NB4 (cell line): ENCODE measurements around the gene RBM33.

Experiments
- DNase-seq: peaks from one replicate; pipeline ENCODE4 v3.0.0; 2010; ENCODE audit warnings: low read depth
- H3K4me3 ChIP-seq: one replicate; pipeline ENCODE4 v1.5.1; 2011; ENCODE audit warnings: mild to moderate bottlenecking, low read depth, low read length, moderate library complexity
- MYC ChIP-seq: IDR thresholded peaks from 2 replicates; pipeline ENCODE4 v1.6.1; 2011; ENCODE audit warnings: low read depth, low read length
- POLR2A ChIP-seq: IDR thresholded peaks from 2 replicates; pipeline ENCODE4 v1.6.1; 2011; ENCODE audit warnings: mild to moderate bottlenecking; ENCODE audit not compliant: insufficient read length; ENCODE audit errors: extremely low read depth
- TF ChIP-seq, protein P1 (sequence below): IDR thresholded peaks from one replicate; pipeline ENCODE4 v1.5.1; 2012; ENCODE audit warnings: low read depth, low read length
- TF ChIP-seq, protein P2 (sequence below): IDR thresholded peaks from 2 replicates; pipeline ENCODE4 v1.6.1; 2011; ENCODE audit warnings: low read depth, low read length

Gene RBM33

DNA sequence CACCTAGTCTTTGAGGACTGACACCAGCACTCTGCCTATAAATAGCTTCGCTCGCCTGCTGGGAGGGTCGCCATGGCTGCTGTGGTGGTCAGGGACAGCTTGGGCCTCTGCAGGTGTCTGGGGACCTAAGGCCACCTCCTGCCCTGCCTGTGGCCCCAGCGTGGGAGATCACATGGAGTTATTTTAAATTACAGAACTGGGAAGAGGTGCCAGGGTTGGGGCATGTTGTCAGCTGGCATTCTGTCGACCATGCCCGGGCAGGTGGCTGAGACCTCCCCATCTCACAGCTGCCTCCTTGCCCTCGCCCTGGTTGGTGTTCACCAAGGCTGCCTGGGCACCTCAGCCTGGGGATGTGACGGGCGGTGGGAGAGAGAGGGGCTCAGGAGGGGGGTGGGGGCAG lies 149.7 kb downstream of the RBM33 start:
- H3K4me3 ChIP-seq = no peak overlapping the region
- no peak for DNase-seq
- TF ChIP-seq, protein P1, sequence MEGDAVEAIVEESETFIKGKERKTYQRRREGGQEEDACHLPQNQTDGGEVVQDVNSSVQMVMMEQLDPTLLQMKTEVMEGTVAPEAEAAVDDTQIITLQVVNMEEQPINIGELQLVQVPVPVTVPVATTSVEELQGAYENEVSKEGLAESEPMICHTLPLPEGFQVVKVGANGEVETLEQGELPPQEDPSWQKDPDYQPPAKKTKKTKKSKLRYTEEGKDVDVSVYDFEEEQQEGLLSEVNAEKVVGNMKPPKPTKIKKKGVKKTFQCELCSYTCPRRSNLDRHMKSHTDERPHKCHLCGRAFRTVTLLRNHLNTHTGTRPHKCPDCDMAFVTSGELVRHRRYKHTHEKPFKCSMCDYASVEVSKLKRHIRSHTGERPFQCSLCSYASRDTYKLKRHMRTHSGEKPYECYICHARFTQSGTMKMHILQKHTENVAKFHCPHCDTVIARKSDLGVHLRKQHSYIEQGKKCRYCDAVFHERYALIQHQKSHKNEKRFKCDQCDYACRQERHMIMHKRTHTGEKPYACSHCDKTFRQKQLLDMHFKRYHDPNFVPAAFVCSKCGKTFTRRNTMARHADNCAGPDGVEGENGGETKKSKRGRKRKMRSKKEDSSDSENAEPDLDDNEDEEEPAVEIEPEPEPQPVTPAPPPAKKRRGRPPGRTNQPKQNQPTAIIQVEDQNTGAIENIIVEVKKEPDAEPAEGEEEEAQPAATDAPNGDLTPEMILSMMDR = no peak
- TF ChIP-seq, protein P2, sequence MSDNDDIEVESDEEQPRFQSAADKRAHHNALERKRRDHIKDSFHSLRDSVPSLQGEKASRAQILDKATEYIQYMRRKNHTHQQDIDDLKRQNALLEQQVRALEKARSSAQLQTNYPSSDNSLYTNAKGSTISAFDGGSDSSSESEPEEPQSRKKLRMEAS = no peak
- TF ChIP-seq MYC (no peak), POLR2A (no peak)

DNA sequence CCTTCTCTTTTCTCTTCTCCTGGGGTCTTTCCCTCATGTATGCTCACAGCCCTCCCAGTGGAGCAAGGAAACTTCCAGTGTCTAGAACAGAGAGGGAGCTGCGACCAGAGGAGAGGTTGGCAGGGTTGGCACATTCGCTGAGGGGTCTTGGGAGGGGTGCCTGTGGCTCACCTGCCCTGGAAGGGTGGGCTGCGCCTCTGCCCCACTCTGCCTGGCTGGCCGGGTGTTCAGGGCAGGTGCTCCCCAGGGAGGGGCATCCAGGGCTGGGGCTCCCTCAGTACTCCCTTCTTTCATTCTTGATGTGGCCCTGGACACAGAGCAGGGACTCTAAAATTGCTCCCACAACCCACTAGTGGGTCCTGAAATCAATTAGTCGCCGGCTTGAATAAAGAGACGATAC lies 150.9 kb downstream of the RBM33 start:
- no peak for DNase-seq
- TF ChIP-seq, protein P1 = no peak

DNA sequence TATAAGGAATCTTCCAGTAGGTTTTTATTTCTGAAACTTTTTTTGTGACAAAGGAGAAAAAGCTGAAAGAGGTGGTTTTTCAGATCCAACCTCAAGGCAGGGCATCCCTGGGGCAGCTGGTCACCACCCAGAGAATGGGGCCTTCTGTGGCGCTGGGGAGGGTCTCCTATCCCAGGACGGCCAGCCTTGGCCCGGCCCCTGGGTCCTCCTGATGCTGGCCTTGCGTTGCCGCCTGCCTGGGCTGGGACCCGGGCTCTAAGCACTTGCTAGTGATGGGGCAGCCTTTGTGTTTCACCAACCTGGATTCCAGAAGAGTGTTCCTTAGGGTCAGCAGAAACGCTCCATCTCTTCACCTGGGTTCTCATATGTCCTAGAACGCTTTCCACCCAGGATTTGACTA lies 151.5 kb downstream of the RBM33 start:
- no peak overlapping the region for H3K4me3 ChIP-seq
- TF ChIP-seq, protein P2 = no peak
- no peak for TF ChIP-seq MYC
- TF ChIP-seq, protein P1 = no peak
- no peak for TF ChIP-seq POLR2A
- no peak for DNase-seq

More for the DNA sequence above, 150.9 kb downstream of the RBM33 start:
- H3K4me3 ChIP-seq = no peak overlapping the region

DNA sequence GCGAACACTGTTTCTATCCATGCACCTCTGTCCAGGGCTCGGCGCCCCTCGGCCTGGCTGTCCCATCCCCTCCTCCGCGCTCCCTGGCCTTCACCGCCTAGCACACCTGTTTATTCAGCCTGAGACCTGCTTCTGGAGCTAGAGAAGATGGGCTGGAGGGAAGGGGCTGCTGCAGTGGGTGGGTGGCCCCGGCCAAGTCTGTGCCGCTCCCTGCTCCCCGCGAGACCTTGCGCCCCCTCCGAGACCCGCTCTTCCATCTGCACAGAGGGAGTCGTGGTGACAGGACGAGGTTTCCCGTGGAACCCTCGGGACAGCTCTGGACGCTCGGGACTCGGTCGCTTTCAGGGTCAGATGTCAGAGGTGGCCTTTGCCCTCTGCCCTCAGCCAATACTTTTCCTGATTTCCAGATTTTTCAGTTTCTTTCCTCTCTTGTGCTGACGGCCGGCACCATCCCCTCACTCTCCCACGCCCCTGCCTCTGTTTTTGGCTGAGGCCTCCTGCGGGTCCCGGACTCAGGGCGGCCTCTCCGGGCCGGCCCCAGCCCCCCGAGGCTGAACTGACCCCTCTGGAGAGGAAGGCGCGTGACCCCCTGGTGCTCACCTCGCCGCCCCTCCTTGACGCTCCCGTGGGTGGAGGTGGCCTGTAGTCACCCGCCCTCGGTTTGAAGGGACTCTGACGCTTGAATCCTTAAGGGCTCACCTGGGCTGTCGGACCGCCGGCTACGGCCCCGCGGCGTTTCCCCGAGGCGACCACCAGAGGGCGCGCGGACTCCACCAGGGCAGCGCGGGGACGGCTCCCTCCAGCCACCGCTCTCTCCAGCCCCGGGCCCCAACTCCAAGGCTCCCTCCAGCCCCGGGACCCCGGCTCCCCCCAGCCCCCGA lies 152.2 kb downstream of the RBM33 start:
- DNase-seq = peak; percentile 72
- TF ChIP-seq, protein P1 = peak; percentile 38
- TF ChIP-seq MYC = no peak
- TF ChIP-seq, protein P2 = no peak
- no peak for TF ChIP-seq POLR2A
- H3K4me3 ChIP-seq = no peak overlapping the region

DNA sequence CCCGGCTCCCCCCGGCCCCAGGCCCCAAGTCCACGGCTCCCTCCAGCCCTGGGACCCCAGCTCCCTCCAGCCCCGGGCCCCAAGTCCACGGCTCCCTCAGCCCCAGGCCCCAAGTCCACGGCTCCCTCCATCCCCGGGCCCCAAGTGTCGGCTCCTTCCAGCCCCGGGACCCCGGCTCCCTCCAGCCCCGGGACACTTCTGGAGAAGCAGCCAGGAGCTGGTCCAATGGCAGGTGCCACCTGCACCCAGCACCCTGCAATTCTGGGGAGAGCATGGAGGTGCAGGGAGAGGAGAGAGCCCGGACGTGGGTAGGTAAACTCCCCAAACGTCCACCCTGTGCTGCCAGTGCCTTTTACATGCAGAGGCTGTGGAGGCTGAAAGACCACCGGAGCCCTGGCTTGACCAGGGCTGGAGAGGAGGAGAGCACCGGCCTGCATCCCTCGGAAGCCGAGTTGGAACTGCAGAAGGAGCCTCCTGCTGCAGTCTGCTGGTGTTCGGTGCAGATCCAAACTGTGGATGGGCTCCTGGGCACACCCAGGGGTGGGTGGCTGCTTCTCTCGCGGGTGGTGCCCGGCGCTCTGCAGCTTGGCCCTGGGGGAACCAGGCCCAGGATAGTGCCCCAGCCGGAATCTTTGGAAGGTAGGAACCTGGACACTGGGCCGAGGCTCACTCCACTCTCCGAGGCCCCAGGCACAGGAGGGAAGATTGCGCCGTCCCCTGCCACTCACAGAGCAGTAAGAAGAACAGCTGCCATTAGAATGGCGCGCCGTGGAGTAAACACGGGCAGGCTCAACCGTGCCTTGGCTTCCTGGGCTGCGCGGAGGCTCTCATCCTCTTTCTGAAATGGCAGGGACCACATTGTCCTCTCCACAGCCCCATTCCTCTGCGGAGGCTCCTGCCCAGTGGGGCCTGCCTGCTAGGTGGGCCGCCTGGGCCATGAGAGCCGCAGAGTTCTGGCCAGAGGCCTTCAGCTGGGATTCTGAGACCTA lies 153.1 kb downstream of the RBM33 start:
- H3K4me3 ChIP-seq = no peak overlapping the region
- no peak for DNase-seq
- TF ChIP-seq, protein P2 = no peak
- TF ChIP-seq MYC (no peak), POLR2A (no peak)
- TF ChIP-seq, protein P1 = no peak
